OCI-LY7 (cell line): ENCODE measurements around the gene ANP32A. TPM values are rescaled to one million over a fixed set of nuclear protein-coding genes. Genes with fewer than 3 reads are reported as not detected.

Source experiments
- BruUV-seq: library from RNA; stranded (reverse); fragments of 400-500 nt; replicated peaks from 2 replicates; lab custom pipeline; 2021; lab: Mats Ljungman, UMichigan
- CTCF ChIA-PET: fragments of 300-600 bp; sonication (Branson Sonifier 250); formaldehyde crosslinking; loops from one replicate; lab custom pipeline; 2022; ENCODE audit warnings: antibody characterized with exemption; ENCODE audit not compliant: unreplicated experiment; lab: Charles Lee
- POLR2A ChIA-PET: fragments of 300-600 bp; sonication (Branson Sonifier 250); formaldehyde crosslinking; loops from one replicate; lab custom pipeline; 2022; ENCODE audit warnings: antibody characterized with exemption; lab: Charles Lee
- DNase-seq: peaks from one replicate; pipeline ENCODE4 v3.0.0-alpha.2; 2015; ENCODE audit warnings: low spot score
- H2AFZ ChIP-seq: fragments of 200-600 bp; sonication (generic), shearing (Covaris generic); 2 replicates; pipeline ENCODE4 v1.6.1; 2014; ENCODE audit warnings: mild to moderate bottlenecking, antibody characterized with exemption, low read length, moderate library complexity
- H3K27ac ChIP-seq: fragments of 200-600 bp; sonication (generic); 2 replicates; pipeline ENCODE4 v1.5.1; 2014; ENCODE audit warnings: mixed run types, low read depth, mild to moderate bottlenecking, moderate library complexity, low read length, inconsistent platforms; ENCODE audit not compliant: poor library complexity, severe bottlenecking
- H3K36me3 ChIP-seq: fragments of 200-600 bp; sonication (generic); 2 replicates; pipeline ENCODE4 v1.6.1; 2014; ENCODE audit warnings: mild to moderate bottlenecking, antibody characterized with exemption, low read length, moderate library complexity, mixed read lengths; ENCODE audit not compliant: insufficient read depth
- H3K4me1 ChIP-seq: fragments of 200-600 bp; sonication (generic); 2 replicates; pipeline ENCODE4 v1.5.1; 2014; ENCODE audit warnings: mild to moderate bottlenecking, low read length; ENCODE audit not compliant: insufficient read depth, poor library complexity, severe bottlenecking
- H3K4me2 ChIP-seq: fragments of 200-600 bp; sonication (generic); 2 replicates; pipeline ENCODE4 v1.6.1; 2014; ENCODE audit warnings: mild to moderate bottlenecking, low read length
- H3K4me3 ChIP-seq: fragments of 200-600 bp; sonication (generic); 2 replicates; pipeline ENCODE4 v1.5.1; 2014; ENCODE audit warnings: mild to moderate bottlenecking, low read depth, low read length; ENCODE audit not compliant: poor library complexity, severe bottlenecking
- H3K79me2 ChIP-seq: fragments of 200-600 bp; sonication (generic); 2 replicates; pipeline ENCODE4 v1.6.1; 2016; ENCODE audit warnings: low read depth, mild to moderate bottlenecking, low read length, moderate library complexity, mixed read lengths; ENCODE audit not compliant: insufficient read depth
- H3K9me2 ChIP-seq: fragments of 200-600 bp; sonication (generic); 2 replicates; pipeline ENCODE4 v1.6.1; 2016; ENCODE audit warnings: mild to moderate bottlenecking, low read length, mixed read lengths; ENCODE audit not compliant: insufficient read depth
- H3K9me3 ChIP-seq: fragments of 200-600 bp; sonication (generic); 2 replicates; pipeline ENCODE4 v1.6.1; 2014; ENCODE audit warnings: mild to moderate bottlenecking, mixed run types, low read length, mixed read lengths
- H4K20me1 ChIP-seq: fragments of 200-600 bp; sonication (generic); 2 replicates; pipeline ENCODE4 v1.6.1; 2014; ENCODE audit warnings: mild to moderate bottlenecking, antibody characterized with exemption, low read length, moderate library complexity, mixed read lengths; ENCODE audit not compliant: insufficient read depth
- CTCF ChIP-seq: fragments of 200-600 bp; sonication (generic); conservative IDR thresholded peaks from 2 replicates; pipeline ENCODE4 v1.5.1; 2014; ENCODE audit warnings: mild to moderate bottlenecking, antibody characterized with exemption, low read length, moderate library complexity, mixed read lengths
- EZH2phosphoT487 ChIP-seq: fragments of 200-600 bp; sonication (generic); IDR thresholded peaks from 2 replicates; pipeline ENCODE4 v1.6.1; 2018; ENCODE audit warnings: low read depth, borderline replicate concordance, mild to moderate bottlenecking, mixed run types, antibody characterized with exemption, low read length, moderate library complexity, mixed read lengths
- intact Hi-C: fragments of 100-400 bp; cut with micrococcal nuclease; formaldehyde crosslinking; loops from one replicate; pipeline ENCODE4 v1.10.0; 2022; ENCODE audit not compliant: unreplicated experiment
- microRNA-seq: library from miRNA; unstranded; fragments of <30 nt; microRNA quantifications from one replicate; pipeline ENCODE4 v1.2.0, GENCODE V29; 2022; ENCODE audit warnings: borderline replicate concordance
- small RNA-seq: library from RNA; depleted of rRNA; stranded (forward); fragments of <200 nt; gene quantifications from one replicate; pipeline ENCODE3, GENCODE V24; 2014
- total RNA-seq, 2 experiments: library from RNA; depleted of rRNA in 1 of 2; stranded (reverse); fragments of >200 nt in 1 of 2; shearing (Covaris generic) in 1 of 2; gene quantifications; 2 replicates each; pipeline ENCODE4 v1.2.3, GENCODE V29; 2014 to 2022

ANP32A gene
- total RNA-seq, 2 experiments from 2014 or later = 232 to 580 TPM

GRCh38 chr15:68730471-68730919 lies 90.2 kb downstream of the ANP32A start:
- ChIA-PET POLR2A (no interaction called here), CTCF (interaction anchor here (1.1 kb wide), 1 partner anchor 144 kb away, joined by 5 read pairs; no protein-coding TSS in a partner anchor)
- Histone ChIP-seq H3K4me2 (no peak overlapping the region), H3K4me1 (peaks cover 7% of the 10 kb centered on the region), H3K9me2 (no peaks in the 10 kb centered on the region), H3K79me2 (no peaks in the 10 kb centered on the region), H4K20me1 (no peaks in the 10 kb centered on the region), H3K9me3 (no peaks in the 10 kb centered on the region), H3K27ac (no peak overlapping the region), H2AFZ (no peak overlapping the region), H3K36me3 (no peaks in the 10 kb centered on the region), H3K4me3 (no peak overlapping the region)
- intact Hi-C loops = loop anchor here (1.0 kb wide), 3 partner anchors 146 to 195 kb away; no protein-coding TSS in a partner anchor
- TF ChIP-seq EZH2phosphoT487 = no peak
- TF ChIP-seq CTCF = peak; percentile 86
- BruUV-seq = no TSS peak
- peak; percentile 71 for DNase-seq

GRCh38 chr15:68729789-68730411 lies 90.8 kb downstream of the ANP32A start:
- no peaks in the 10 kb centered on the region for H3K9me3 ChIP-seq
- POLR2A ChIA-PET = no interaction called here

More at GRCh38 chr15:68729789-68730411, 90.8 kb downstream of the ANP32A start:
- Histone ChIP-seq H3K36me3 (no peaks in the 10 kb centered on the region), H3K4me2 (no peak overlapping the region), H3K4me1 (peaks cover 5% of the 10 kb centered on the region), H3K9me2 (no peaks in the 10 kb centered on the region), H4K20me1 (no peaks in the 10 kb centered on the region), H3K79me2 (no peaks in the 10 kb centered on the region), H3K4me3 (no peak overlapping the region), H2AFZ (no peak overlapping the region), H3K27ac (no peak overlapping the region)
- TF ChIP-seq EZH2phosphoT487 (no peak), CTCF (no peak)
- CTCF ChIA-PET = no interaction called here
- DNase-seq = no peak
- BruUV-seq = no TSS peak
- intact Hi-C loops = loop anchor here (1.0 to 2.0 kb wide), 4 partner anchors 146 to 195 kb away; no protein-coding TSS in a partner anchor

Small RNAs within 50 kb of the gene (microRNA-seq; reads per million reads assigned to microRNA genes)
- gene MIR4312 = not detected

Small RNAs within 50 kb of the gene (small RNA-seq; reads per million reads assigned to genes)
- gene MIR4312 = not detected

Other genes with a start within 250 kb of the ANP32A start
- gene CORO2B, start 241.9 kb downstream of the ANP32A start, total RNA-seq (2014; rRNA removed; shearing (Covaris generic)) = 11.3 and 12.5 TPM in 2 replicates
- 7.4 and 10.5 TPM in 2 replicates for gene CORO2B, start 241.9 kb downstream of the ANP32A start, total RNA-seq (2022)
- gene SPESP1, start 109.6 kb upstream of the ANP32A start, total RNA-seq (2014; rRNA removed; shearing (Covaris generic)) = not detected in 2 replicates
- not detected in 2 replicates for gene SPESP1, start 109.6 kb upstream of the ANP32A start, total RNA-seq (2022)
- gene NOX5, start 193.8 kb upstream of the ANP32A start, total RNA-seq (2014; rRNA removed; shearing (Covaris generic)) = not detected in 2 replicates
- not detected in 2 replicates for gene NOX5, start 193.8 kb upstream of the ANP32A start, total RNA-seq (2022)